ENCODE results near the gene NEK8. TPM values are rescaled to one million over a fixed set of nuclear protein-coding genes. Genes with fewer than 3 reads are reported as not detected.
"Not testable (repeated sequence)": the region's sequence is repeated elsewhere in the genome, so short reads cannot be mapped to it uniquely, and the experiment has no call there.

NEK8 gene
- total RNA-seq, 2 donors from 2014 or later, result 5.1 to 13.2 TPM

- TF ChIP-seq POLR2AphosphoS5 (IDR thresholded peaks at IDR 0.05), result peak; percentile 91
- not testable (repeated sequence) for H3K36me3 ChIP-seq; H3K27me3 ChIP-seq (replicated peaks; ENCODE audit: insufficient read depth); H3K9me3 ChIP-seq; H3K4me3 ChIP-seq
- Histone ChIP-seq H3K27ac (peak overlapping the region; percentile 99), H3K4me1 (replicated peaks) (peaks cover 23% of the 10 kb centered on the region)
- intact Hi-C loops (cut with DNase I), result loop anchor here (10.0 kb wide), 1 partner anchor 191 kb away; no protein-coding TSS in a partner anchor
- WGBS, result 45% methylated on average over 4 of the region's 4 CpGs
- peak; percentile 62 for DNase-seq (ENCODE audit: low spot score)
These were observed 4.6 kb upstream of the NEK8 start for GRCh38 chr17:28723836-28724499.

- H3K27me3 ChIP-seq (replicated peaks; ENCODE audit: insufficient read depth), result no peaks in the 10 kb centered on the region
- no peaks in the 10 kb centered on the region for H3K9me3 ChIP-seq
- peaks cover 5 to 7% of the 10 kb centered on the region in 2 donors for H3K36me3 ChIP-seq
- intact Hi-C loops (cut with DNase I), result loop anchor here (5.0 to 10.0 kb wide), 2 partner anchors 190 to 228 kb away; partner anchors contain the start of gene PHF12
- WGBS, result 68% methylated on average over 10 of the region's 10 CpGs
- H3K27ac ChIP-seq, result peak overlapping the region; percentile 99
- TF ChIP-seq CTCF (IDR thresholded peaks at IDR 0.05) (no peak), POLR2A (IDR thresholded peaks at IDR 0.05) (no peak), POLR2AphosphoS5 (IDR thresholded peaks at IDR 0.05) (no peak)
- no peak for DNase-seq (ENCODE audit: low spot score)
- H3K4me3 ChIP-seq, result no peak overlapping the region
- peaks cover 23% of the 10 kb centered on the region for H3K4me1 ChIP-seq (replicated peaks)
These were observed 4.0 kb upstream of the NEK8 start for GRCh38 chr17:28724500-28725165.

GRCh38 chr17:28725166-28725659, 3.4 kb upstream of the NEK8 start:
- WGBS, result 27% methylated on average over 20 of the region's 20 CpGs
- no peak for DNase-seq (ENCODE audit: low spot score)
- TF ChIP-seq CTCF (IDR thresholded peaks at IDR 0.05) (no peak), POLR2A (IDR thresholded peaks at IDR 0.05) (no peak), POLR2AphosphoS5 (IDR thresholded peaks at IDR 0.05) (no peak)
- peaks cover 5 to 7% of the 10 kb centered on the region in 2 donors for H3K36me3 ChIP-seq
- H3K4me1 ChIP-seq (replicated peaks), result peaks cover 23% of the 10 kb centered on the region
- intact Hi-C loops (cut with DNase I), result loop anchor here (5.0 to 10.0 kb wide), 2 partner anchors 190 to 227 kb away; partner anchors contain the start of gene PHF12
- H3K27ac ChIP-seq, result peak overlapping the region; percentile 99
- H3K4me3 ChIP-seq, result peak overlapping the region; percentile 63 to 76
- H3K9me3 ChIP-seq, result no peaks in the 10 kb centered on the region
- H3K27me3 ChIP-seq (replicated peaks; ENCODE audit: insufficient read depth), result no peaks in the 10 kb centered on the region

- H3K27me3 ChIP-seq (replicated peaks; ENCODE audit: insufficient read depth), result no peaks in the 10 kb centered on the region
- H3K9me3 ChIP-seq, result no peaks in the 10 kb centered on the region
- TF ChIP-seq CTCF (IDR thresholded peaks at IDR 0.05) (no peak), POLR2AphosphoS5 (IDR thresholded peaks at IDR 0.05) (peak; percentile 15), POLR2A (IDR thresholded peaks at IDR 0.05) (peak; percentile 73)
- DNase-seq (ENCODE audit: low spot score), result peak; percentile 61
- intact Hi-C loops (cut with DNase I), result loop anchor here (2.0 to 10.0 kb wide), 3 partner anchors 25 to 227 kb away; partner anchors contain the start of gene PHF12
- peaks cover 22% of the 10 kb centered on the region for H3K4me1 ChIP-seq (replicated peaks)
- H3K4me3 ChIP-seq, result peak overlapping the region; percentile 63 to 76
- WGBS, result 2% methylated on average over 45 of the region's 45 CpGs
- H3K27ac ChIP-seq, result peak overlapping the region; percentile 99
- H3K36me3 ChIP-seq, result peaks cover 5 to 7% of the 10 kb centered on the region in 2 donors
These were observed 2.8 kb upstream of the NEK8 start for GRCh38 chr17:28725660-28726225.

GRCh38 chr17:28726226-28726626, 2.4 kb upstream of the NEK8 start, which contains the start of gene TLCD1:
Gene TLCD1 (minus strand): TSS chr17:28726233. CDS start chr17:28726097, 136 bp downstream.
- peaks cover 5 to 7% of the 10 kb centered on the region in 2 donors for H3K36me3 ChIP-seq
- peak; percentile 47 for DNase-seq (ENCODE audit: low spot score)
- TF ChIP-seq CTCF (IDR thresholded peaks at IDR 0.05) (no peak), POLR2A (IDR thresholded peaks at IDR 0.05) (no peak), POLR2AphosphoS5 (IDR thresholded peaks at IDR 0.05) (no peak)
- peak within 1 kb of the TSS; percentile 63 to 76 for H3K4me3 ChIP-seq
- WGBS, result 0% methylated on average over 32 of the region's 49 CpGs
- no peaks in the 10 kb centered on the region for H3K9me3 ChIP-seq
- no peaks in the 10 kb centered on the region for H3K27me3 ChIP-seq (replicated peaks; ENCODE audit: insufficient read depth)
- H3K4me1 ChIP-seq (replicated peaks), result peaks cover 19% of the 10 kb centered on the region
- peak within 1 kb of the TSS; percentile 99 for H3K27ac ChIP-seq
- intact Hi-C loops (cut with DNase I), result loop anchor here (2.0 to 10.0 kb wide), 3 partner anchors 25 to 226 kb away; partner anchors contain the start of gene PHF12

All from prostate gland (tissue), 2 donors.